Measurements from ENCODE around the gene PWWP2B.
A peak's percentile ranks its signal among the peaks of the same experiment; 100 is the strongest.

Gene PWWP2B

GRCh38 chr10:132370426-132371340, 26.3 kb upstream of the PWWP2B start:
- H3K9me3 ChIP-seq = no peaks in the 10 kb centered on the region
- H3K4me3 ChIP-seq (ENCODE audit: low read depth, low read length) = no peak overlapping the region
- H3K36me3 ChIP-seq = no peaks in the 10 kb centered on the region
- H3K4me1 ChIP-seq = no peaks in the 10 kb centered on the region
- DNase-seq = no peak
- TF ChIP-seq CTCF (IDR thresholded peaks at IDR 0.05; ENCODE audit: low read depth, low read length) = no peak
- no peaks in the 10 kb centered on the region for H3K27me3 ChIP-seq

GRCh38 chr10:132371641-132372081, 25.3 kb upstream of the PWWP2B start:
- no peaks in the 10 kb centered on the region for H3K27me3 ChIP-seq
- H3K4me1 ChIP-seq = no peaks in the 10 kb centered on the region
- no peak overlapping the region for H3K4me3 ChIP-seq (ENCODE audit: low read depth, low read length)
- peak; percentile 34 for TF ChIP-seq CTCF (IDR thresholded peaks at IDR 0.05; ENCODE audit: low read depth, low read length)
- H3K9me3 ChIP-seq = no peaks in the 10 kb centered on the region
- no peaks in the 10 kb centered on the region for H3K36me3 ChIP-seq
- no peak for DNase-seq

GRCh38 chr10:132372516-132373095, 24.4 kb upstream of the PWWP2B start:
- H3K4me3 ChIP-seq (ENCODE audit: low read depth, low read length) = no peak overlapping the region
- no peak for DNase-seq
- H3K9me3 ChIP-seq = no peaks in the 10 kb centered on the region
- H3K27me3 ChIP-seq = no peaks in the 10 kb centered on the region
- no peak for TF ChIP-seq CTCF (IDR thresholded peaks at IDR 0.05; ENCODE audit: low read depth, low read length)
- H3K36me3 ChIP-seq = no peaks in the 10 kb centered on the region
- H3K4me1 ChIP-seq = no peaks in the 10 kb centered on the region

GRCh38 chr10:132373241-132373955, 23.6 kb upstream of the PWWP2B start:
- DNase-seq = no peak
- Histone ChIP-seq H3K4me3 (ENCODE audit: low read depth, low read length) (no peak overlapping the region), H3K36me3 (no peaks in the 10 kb centered on the region), H3K9me3 (no peaks in the 10 kb centered on the region), H3K4me1 (no peaks in the 10 kb centered on the region), H3K27me3 (no peaks in the 10 kb centered on the region)
- no peak for TF ChIP-seq CTCF (IDR thresholded peaks at IDR 0.05; ENCODE audit: low read depth, low read length)

GRCh38 chr10:132374176-132374575, 22.8 kb upstream of the PWWP2B start:
- no peak for TF ChIP-seq CTCF (IDR thresholded peaks at IDR 0.05; ENCODE audit: low read depth, low read length)
- H3K4me1 ChIP-seq = no peaks in the 10 kb centered on the region
- H3K27me3 ChIP-seq = no peaks in the 10 kb centered on the region
- H3K9me3 ChIP-seq = no peaks in the 10 kb centered on the region
- no peaks in the 10 kb centered on the region for H3K36me3 ChIP-seq
- DNase-seq = no peak
- H3K4me3 ChIP-seq (ENCODE audit: low read depth, low read length) = no peak overlapping the region
